ENCODE data around the gene ZNF423.

DNA sequence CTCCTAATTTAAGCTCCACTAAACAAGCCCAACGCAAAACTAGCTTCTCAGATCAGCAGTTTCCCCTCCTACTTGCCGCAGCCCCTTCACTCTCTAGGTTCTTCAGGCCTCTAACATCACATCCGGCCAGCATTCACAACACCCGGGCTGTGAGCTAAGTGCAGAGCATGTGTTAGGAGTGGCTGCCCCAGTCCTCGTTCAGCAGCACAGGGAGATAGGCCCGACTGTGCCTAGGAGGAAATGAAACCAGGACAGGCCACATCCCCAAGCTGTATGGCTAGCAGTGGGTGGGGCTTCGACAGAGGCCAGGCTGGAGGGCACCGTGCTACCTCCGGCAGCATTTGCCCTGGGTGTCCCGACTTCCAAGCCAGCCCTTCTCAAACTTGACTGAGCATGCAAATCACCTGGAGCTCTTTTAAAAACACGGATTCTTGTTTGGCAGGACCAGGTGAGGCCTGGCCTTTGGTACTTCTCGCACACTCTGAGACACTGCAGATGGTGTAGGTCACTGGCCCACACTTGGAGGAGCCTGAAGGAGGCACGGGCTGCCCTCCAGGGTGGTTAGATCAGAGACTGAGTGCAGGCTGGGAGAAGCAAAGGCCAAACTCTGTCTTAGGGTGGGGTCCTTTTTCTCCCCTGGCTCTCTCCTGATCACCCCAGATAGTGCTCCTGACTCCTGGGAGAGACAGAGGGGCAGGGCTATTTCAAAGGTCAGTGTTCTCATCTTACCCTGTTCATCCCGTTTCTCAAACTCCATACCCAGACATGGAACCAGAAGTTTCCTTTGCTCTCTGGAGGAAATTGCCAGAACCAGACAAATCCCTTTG, 280.4 kb downstream of the ZNF423 start:
- no peak for TF ChIP-seq RBFOX2 (IDR thresholded peaks at IDR 0.05; ENCODE audit: low read depth, low read length)
- no peak for TF ChIP-seq CTCF (IDR thresholded peaks at IDR 0.05 in 2 of 3, conservative IDR thresholded peaks at IDR 0.05 in 1 of 3; ENCODE audit: insufficient read depth in 2 of 3, low read depth in 1 of 3, low read length in 3 of 3)
- TF ChIP-seq KDM1A (IDR thresholded peaks at IDR 0.05): no peak
- TF ChIP-seq L3MBTL2 (IDR thresholded peaks at IDR 0.05): no peak
- TF ChIP-seq CXXC5 (CRISPR knock-in tag; IDR thresholded peaks at IDR 0.05): no peak
- TF ChIP-seq, protein P1, sequence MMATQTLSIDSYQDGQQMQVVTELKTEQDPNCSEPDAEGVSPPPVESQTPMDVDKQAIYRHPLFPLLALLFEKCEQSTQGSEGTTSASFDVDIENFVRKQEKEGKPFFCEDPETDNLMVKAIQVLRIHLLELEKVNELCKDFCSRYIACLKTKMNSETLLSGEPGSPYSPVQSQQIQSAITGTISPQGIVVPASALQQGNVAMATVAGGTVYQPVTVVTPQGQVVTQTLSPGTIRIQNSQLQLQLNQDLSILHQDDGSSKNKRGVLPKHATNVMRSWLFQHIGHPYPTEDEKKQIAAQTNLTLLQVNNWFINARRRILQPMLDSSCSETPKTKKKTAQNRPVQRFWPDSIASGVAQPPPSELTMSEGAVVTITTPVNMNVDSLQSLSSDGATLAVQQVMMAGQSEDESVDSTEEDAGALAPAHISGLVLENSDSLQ (IDR thresholded peaks at IDR 0.05): no peak
- TF ChIP-seq ZZZ3 (IDR thresholded peaks at IDR 0.05): no peak
- no peak for TF ChIP-seq SIN3A (IDR thresholded peaks at IDR 0.05; ENCODE audit: borderline replicate concordance in 2 of 2, control insufficient read depth in 1 of 2, low read depth in 2 of 2, low read length in 2 of 2)
- TF ChIP-seq, protein P2, sequence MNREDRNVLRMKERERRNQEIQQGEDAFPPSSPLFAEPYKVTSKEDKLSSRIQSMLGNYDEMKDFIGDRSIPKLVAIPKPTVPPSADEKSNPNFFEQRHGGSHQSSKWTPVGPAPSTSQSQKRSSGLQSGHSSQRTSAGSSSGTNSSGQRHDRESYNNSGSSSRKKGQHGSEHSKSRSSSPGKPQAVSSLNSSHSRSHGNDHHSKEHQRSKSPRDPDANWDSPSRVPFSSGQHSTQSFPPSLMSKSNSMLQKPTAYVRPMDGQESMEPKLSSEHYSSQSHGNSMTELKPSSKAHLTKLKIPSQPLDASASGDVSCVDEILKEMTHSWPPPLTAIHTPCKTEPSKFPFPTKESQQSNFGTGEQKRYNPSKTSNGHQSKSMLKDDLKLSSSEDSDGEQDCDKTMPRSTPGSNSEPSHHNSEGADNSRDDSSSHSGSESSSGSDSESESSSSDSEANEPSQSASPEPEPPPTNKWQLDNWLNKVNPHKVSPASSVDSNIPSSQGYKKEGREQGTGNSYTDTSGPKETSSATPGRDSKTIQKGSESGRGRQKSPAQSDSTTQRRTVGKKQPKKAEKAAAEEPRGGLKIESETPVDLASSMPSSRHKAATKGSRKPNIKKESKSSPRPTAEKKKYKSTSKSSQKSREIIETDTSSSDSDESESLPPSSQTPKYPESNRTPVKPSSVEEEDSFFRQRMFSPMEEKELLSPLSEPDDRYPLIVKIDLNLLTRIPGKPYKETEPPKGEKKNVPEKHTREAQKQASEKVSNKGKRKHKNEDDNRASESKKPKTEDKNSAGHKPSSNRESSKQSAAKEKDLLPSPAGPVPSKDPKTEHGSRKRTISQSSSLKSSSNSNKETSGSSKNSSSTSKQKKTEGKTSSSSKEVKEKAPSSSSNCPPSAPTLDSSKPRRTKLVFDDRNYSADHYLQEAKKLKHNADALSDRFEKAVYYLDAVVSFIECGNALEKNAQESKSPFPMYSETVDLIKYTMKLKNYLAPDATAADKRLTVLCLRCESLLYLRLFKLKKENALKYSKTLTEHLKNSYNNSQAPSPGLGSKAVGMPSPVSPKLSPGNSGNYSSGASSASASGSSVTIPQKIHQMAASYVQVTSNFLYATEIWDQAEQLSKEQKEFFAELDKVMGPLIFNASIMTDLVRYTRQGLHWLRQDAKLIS (CRISPR knock-in tag; IDR thresholded peaks at IDR 0.05): no peak
- TF ChIP-seq TFE3 (CRISPR knock-in tag; IDR thresholded peaks at IDR 0.05): no peak
- TF ChIP-seq TAF1 (IDR thresholded peaks at IDR 0.05; ENCODE audit: control insufficient read depth, extremely low read depth, insufficient read depth, low read length, severe bottlenecking): no peak
- no peak for TF ChIP-seq BACH1 (tag; IDR thresholded peaks at IDR 0.05)
- TF ChIP-seq DPF2 (IDR thresholded peaks at IDR 0.05): no peak
